ENCODE data around the gene SORCS2. TPM values are rescaled to one million over a fixed set of nuclear protein-coding genes. Genes with fewer than 3 reads are reported as not detected.

Gene SORCS2
- total RNA-seq, 2 donors from 2014 or later, result not detected

DNA sequence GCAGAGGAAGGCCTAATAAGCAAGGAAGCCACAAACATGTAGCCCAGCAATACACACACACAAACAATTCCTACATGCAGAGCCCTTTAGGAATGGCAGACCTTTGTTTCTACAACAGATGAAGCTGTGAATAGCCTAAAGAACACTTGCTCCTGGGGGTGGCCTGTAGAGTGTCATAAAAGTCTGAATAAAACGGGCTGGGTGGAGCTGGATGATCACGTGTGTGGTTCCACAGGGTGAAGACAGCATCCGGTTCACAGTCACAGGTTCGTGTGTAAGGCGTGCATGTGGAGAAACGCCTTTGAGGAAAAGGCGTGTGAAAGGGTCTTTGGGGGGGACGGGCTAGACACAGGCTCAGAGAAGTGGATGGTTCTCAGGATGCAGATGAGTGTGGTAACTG is 591.2 kb downstream of the SORCS2 start:
- DNase-seq (no peak), ATAC-seq (peak; percentile 48)
- Mint-ChIP-seq H3K36me3 (ENCODE audit: low read depth) (peaks cover 2% of the 10 kb centered on the region), H3K4me3 (peak overlapping the region; percentile 31), H3K27me3 (no peaks in the 10 kb centered on the region), H3K27ac (peak overlapping the region; percentile 79), H3K4me1 (peaks cover 44% of the 10 kb centered on the region)
- no peaks in the 10 kb centered on the region for H3K9me3 ChIP-seq (ENCODE audit: control insufficient read depth, low read length, poor library complexity, severe bottlenecking)

DNA sequence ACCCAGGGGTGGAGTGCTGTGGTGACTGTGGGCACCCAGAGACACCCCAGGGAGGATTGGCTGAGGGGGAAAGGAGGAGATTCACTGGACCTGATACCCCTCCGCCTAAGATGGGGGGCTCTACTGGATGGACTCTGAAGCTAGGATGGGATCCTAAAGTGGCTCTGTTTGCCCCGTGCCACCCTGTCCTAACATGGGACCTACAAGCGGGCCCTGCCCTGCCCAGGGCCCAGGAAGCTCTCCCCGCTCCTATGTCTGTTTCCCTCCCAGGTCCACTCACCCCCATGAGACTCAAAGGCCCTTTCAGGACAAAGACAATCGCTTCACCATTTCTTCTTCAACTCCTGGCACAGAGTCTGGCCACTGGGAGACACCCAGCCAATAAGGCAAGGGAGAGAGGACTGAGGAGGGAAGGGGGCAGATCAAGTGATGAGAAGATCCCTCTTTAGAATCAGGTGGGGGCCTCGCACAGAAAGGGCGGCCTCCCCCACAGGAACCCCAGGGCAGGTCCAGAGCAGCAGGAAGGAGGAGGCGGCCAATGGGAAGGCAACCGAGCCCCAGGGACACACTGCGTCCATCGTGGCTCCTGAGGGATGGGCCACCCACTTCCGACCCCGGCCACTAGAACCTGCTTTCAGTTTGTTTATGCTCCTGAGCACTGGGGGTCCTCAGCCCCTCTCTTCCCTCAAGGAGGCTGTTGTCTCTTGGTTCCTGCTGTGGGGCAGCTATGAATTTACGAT is 592.0 kb downstream of the SORCS2 start:
- H3K36me3 Mint-ChIP-seq (ENCODE audit: low read depth), result peaks cover 2% of the 10 kb centered on the region

DNA sequence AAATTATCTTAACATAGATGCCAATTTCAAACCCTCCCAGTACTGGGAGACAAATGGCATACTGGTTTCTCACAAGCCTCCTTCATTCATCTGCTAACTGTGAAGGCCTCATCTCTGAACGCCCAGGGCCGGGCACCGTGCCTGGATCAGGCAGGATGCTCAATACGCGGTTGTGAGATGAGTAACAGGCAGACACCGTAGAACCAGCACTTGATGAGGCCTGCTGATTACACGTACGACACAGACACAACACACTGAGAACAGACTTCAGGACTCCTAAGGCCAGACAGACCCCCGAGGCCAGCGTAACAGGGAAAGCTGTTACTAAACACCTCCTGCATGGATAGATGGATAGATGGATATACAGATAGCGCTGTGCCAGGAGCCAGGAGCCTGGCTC is 592.7 kb downstream of the SORCS2 start:
- H3K27ac Mint-ChIP-seq, result peak overlapping the region; percentile 85
- DNase-seq (peak in 1 of 3 donors; percentile 21), ATAC-seq (peak; percentile 65)
- no peak overlapping the region for H3K4me3 Mint-ChIP-seq
- peaks cover 2% of the 10 kb centered on the region for H3K36me3 Mint-ChIP-seq (ENCODE audit: low read depth)
- H3K27me3 Mint-ChIP-seq, result no peaks in the 10 kb centered on the region
- H3K9me3 ChIP-seq (ENCODE audit: control insufficient read depth, low read length, poor library complexity, severe bottlenecking), result no peaks in the 10 kb centered on the region
- H3K4me1 Mint-ChIP-seq, result peaks cover 36% of the 10 kb centered on the region

More for the DNA sequence above, 592.0 kb downstream of the SORCS2 start:
- no peaks in the 10 kb centered on the region for H3K9me3 ChIP-seq (ENCODE audit: control insufficient read depth, low read length, poor library complexity, severe bottlenecking)
- DNase-seq (no peak), ATAC-seq (no peak)
- Mint-ChIP-seq H3K27ac (peak overlapping the region; percentile 85), H3K4me1 (peaks cover 42% of the 10 kb centered on the region), H3K4me3 (no peak overlapping the region), H3K27me3 (no peaks in the 10 kb centered on the region)

DNA sequence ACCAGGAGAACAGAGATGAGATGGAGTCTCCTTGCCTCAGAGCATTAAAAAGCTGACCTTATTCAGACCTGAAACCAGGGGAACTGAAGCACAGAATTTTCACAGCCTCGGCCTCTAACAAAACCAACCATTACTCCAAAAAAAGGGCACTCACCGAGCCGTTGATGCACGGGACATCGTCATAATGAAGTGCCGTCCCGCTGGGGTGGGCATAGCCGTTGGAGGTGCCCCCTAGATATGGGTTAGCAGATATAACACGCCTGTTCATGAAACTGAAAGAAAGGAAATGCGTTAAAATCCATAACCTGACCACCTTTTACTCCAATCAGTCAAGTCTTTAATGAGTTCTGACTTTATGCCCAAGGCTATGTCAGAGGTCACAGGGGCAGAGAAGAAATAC is 593.7 kb downstream of the SORCS2 start:
- DNase-seq (no peak), ATAC-seq (no peak)
- Mint-ChIP-seq H3K27ac (peak overlapping the region; percentile 85), H3K27me3 (no peaks in the 10 kb centered on the region), H3K36me3 (ENCODE audit: low read depth) (no peaks in the 10 kb centered on the region), H3K4me1 (peaks cover 34% of the 10 kb centered on the region), H3K4me3 (no peak overlapping the region)
- H3K9me3 ChIP-seq (ENCODE audit: control insufficient read depth, low read length, poor library complexity, severe bottlenecking), result no peaks in the 10 kb centered on the region

DNA sequence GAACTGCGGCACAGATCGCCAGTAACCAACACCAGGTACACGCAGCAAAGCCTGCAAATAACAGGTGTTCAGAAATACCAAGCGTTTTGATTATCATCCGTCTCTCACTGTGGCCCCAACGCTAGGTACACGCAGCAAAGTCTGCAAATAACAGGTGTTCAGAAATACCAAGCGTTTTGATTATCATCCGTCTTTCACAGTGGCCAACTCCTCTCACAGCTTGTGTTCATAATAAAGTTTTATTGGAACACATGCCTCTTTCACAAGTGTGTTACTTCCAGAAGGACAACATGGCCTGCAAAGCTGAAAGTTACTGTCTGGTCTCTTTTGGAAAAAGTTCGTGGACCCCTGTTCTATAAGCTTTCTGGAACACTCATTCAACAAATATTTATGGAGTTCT is 594.2 kb downstream of the SORCS2 start:
- no peaks in the 10 kb centered on the region for H3K36me3 Mint-ChIP-seq (ENCODE audit: low read depth)
- ATAC-seq, result no peak
- no peaks in the 10 kb centered on the region for H3K9me3 ChIP-seq (ENCODE audit: control insufficient read depth, low read length, poor library complexity, severe bottlenecking)

DNA sequence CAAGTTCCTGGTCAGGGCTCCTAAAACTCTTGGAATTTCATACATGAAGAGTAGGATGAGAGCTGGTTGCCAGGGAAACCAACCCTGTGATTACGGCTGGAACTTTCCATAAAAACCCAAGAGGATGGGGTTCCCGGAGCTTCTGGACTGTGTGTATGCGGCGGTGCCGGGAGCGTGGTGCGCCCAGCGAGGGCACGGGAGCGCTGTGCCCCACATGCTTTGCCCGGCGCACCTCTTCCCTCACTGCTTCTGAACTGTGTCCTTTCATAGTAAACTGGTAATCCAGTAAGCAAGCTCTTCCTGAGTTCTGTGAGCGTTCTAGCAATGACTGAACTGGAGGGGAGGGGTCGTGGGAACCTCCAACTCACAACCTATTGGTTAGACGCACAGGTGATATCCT is 594.7 kb downstream of the SORCS2 start:
- no peaks in the 10 kb centered on the region for H3K9me3 ChIP-seq (ENCODE audit: control insufficient read depth, low read length, poor library complexity, severe bottlenecking)
- H3K27ac Mint-ChIP-seq, result peak overlapping the region; percentile 9
- H3K27me3 Mint-ChIP-seq, result no peaks in the 10 kb centered on the region
- no peak for DNase-seq
- H3K36me3 Mint-ChIP-seq (ENCODE audit: low read depth), result peaks cover under 1% of the 10 kb centered on the region
- peaks cover 25% of the 10 kb centered on the region for H3K4me1 Mint-ChIP-seq
- no peak for ATAC-seq
- no peak overlapping the region for H3K4me3 Mint-ChIP-seq

More for the DNA sequence above, 594.2 kb downstream of the SORCS2 start:
- Mint-ChIP-seq H3K27me3 (no peaks in the 10 kb centered on the region), H3K27ac (peak overlapping the region; percentile 85), H3K4me3 (no peak overlapping the region), H3K4me1 (peaks cover 29% of the 10 kb centered on the region)
- DNase-seq, result no peak

DNA sequence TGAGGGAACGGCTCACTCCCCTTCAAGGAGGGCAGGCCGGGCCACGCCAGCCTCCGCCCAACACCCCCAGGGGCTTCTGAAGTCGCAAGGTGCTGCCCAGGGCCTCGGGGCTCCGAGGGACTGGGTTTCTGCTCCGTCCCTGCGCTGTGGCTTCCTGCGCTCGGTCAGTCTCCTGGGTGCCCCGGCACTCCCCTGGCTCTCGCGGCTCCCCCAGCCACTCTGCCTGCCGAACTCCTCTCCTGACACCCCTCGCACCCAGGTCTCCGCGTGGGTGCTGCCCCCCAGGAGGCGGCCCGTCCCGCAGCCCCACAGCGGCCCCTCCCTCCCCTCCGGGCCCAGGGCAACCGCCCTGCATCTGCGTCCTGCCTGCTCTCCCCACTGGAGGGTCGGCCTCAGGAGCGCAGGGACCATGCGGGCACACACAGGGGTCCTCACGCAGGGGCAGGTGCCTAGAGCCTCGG is 595.4 kb downstream of the SORCS2 start:
- Mint-ChIP-seq H3K27ac (no peak overlapping the region), H3K36me3 (ENCODE audit: low read depth) (peaks cover 3% of the 10 kb centered on the region)

DNA sequence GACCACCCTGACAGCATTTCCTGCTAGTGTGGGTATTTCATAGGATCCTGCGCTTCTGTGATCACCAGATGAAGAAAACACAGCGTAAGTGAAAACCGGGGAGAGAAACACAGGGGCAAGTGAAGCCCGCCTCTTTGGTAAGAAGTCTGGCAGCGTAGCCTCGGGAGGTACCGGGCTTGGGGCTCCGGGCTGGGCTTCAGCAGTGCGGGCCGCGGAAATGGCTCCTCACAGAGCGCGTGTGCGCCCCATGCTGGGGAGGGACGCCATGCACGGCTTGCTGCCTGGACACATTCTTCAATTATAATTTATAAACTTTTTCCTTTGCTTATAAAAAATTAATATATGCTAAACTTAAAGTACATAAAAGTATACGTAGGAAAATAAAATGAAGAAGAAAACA is 595.9 kb downstream of the SORCS2 start:
- Mint-ChIP-seq H3K4me1 (peaks cover 19% of the 10 kb centered on the region), H3K4me3 (no peak overlapping the region), H3K27me3 (no peaks in the 10 kb centered on the region), H3K36me3 (ENCODE audit: low read depth) (peaks cover 3% of the 10 kb centered on the region), H3K27ac (no peak overlapping the region)
- no peaks in the 10 kb centered on the region for H3K9me3 ChIP-seq (ENCODE audit: control insufficient read depth, low read length, poor library complexity, severe bottlenecking)
- no peak for ATAC-seq
- DNase-seq, result no peak

More for the DNA sequence above, 595.4 kb downstream of the SORCS2 start:
- Mint-ChIP-seq H3K27me3 (no peaks in the 10 kb centered on the region), H3K4me3 (no peak overlapping the region), H3K4me1 (peaks cover 21% of the 10 kb centered on the region)
- ATAC-seq (no peak), DNase-seq (no peak)
- no peaks in the 10 kb centered on the region for H3K9me3 ChIP-seq (ENCODE audit: control insufficient read depth, low read length, poor library complexity, severe bottlenecking)

DNA sequence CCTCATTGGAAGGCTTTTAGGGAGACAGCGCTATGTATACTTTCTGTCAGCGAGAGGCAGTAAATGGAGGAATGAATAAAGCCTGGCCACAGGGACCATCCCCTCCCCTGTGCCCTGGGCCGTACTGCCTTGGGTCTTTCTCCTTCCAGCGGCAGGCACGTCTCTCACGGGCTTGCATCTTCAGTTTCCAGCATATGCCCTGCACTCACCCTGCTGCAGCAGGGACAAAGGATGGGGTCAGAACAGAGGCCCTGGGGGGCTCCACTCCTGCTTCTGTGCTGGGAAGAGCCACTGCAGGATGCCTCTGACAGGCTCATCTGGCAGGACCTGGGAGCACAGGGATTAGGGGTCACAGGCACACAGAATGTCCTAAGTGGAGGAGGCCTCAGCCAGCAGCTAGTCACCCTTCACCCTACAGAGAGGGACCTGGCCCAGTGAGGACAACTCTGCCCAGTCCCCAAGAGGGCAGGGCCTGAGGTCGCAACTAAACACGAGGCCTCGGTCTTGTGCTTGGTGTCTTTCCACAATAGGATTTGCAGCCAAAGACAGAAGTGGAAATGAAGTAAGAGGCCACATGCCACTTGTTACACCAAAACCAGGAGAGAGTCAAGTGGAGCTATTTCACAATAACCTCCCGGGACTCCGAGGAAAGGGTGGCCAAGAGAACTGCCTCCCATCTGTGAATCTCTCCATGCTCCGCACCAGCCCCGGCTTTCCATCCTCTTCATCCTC is 596.5 kb downstream of the SORCS2 start:
- Mint-ChIP-seq H3K4me1 (peaks cover 12% of the 10 kb centered on the region), H3K4me3 (no peak overlapping the region), H3K27ac (no peak overlapping the region), H3K27me3 (no peaks in the 10 kb centered on the region), H3K36me3 (ENCODE audit: low read depth) (peaks cover 3% of the 10 kb centered on the region)
- no peaks in the 10 kb centered on the region for H3K9me3 ChIP-seq (ENCODE audit: control insufficient read depth, low read length, poor library complexity, severe bottlenecking)
- DNase-seq (no peak), ATAC-seq (no peak)

DNA sequence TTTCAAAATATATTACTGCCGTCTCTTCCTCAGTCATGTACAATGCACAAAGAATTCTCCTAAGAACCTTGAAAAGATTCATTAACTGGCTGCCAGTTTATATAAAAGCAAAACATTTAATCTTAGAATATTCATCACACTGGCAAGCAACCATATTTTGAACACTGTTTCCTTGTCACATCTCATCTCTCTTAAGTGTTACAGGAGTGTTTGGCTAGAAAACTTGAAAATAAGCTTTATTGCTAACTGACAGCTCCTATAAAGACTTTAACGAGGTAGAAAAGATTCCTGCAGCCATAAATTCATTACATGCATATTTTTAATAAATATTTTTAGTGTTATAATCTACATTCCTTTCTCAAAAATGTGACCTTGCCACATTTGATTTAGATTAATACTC is 597.7 kb downstream of the SORCS2 start:
- no peak overlapping the region for H3K4me3 Mint-ChIP-seq
- DNase-seq, result no peak
- ATAC-seq, result no peak
- H3K27me3 Mint-ChIP-seq, result no peaks in the 10 kb centered on the region
- H3K27ac Mint-ChIP-seq, result no peak overlapping the region
- peaks cover 5% of the 10 kb centered on the region for H3K4me1 Mint-ChIP-seq
- peaks cover 3% of the 10 kb centered on the region for H3K36me3 Mint-ChIP-seq (ENCODE audit: low read depth)
- H3K9me3 ChIP-seq (ENCODE audit: control insufficient read depth, low read length, poor library complexity, severe bottlenecking), result no peaks in the 10 kb centered on the region

DNA sequence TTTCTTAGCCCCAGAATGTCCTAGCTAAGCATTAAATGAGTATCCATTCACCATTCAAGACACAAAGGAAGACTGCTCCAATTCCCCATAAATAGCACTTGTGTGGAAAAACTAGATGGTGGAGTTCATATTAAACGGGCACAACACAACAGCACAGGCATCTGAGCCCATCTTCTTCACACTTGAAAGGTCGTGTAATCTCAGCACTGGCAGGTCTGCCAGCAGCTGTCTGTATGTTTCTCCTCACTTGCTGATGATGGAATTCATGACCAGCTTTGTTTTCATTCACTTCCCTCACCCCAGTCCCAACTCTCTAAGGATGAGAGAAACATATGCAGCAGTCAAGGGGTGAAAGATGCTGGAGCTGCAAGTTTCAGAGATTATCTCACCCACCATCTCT is 598.7 kb downstream of the SORCS2 start:
- no peaks in the 10 kb centered on the region for H3K27me3 Mint-ChIP-seq
- H3K27ac Mint-ChIP-seq, result no peak overlapping the region
- H3K4me3 Mint-ChIP-seq, result no peak overlapping the region
- DNase-seq, result no peak
- no peak for ATAC-seq
- H3K9me3 ChIP-seq (ENCODE audit: control insufficient read depth, low read length, poor library complexity, severe bottlenecking), result no peaks in the 10 kb centered on the region
- H3K4me1 Mint-ChIP-seq, result peaks cover 2% of the 10 kb centered on the region
- peaks cover 3% of the 10 kb centered on the region for H3K36me3 Mint-ChIP-seq (ENCODE audit: low read depth)

All from T-helper 17 cell (primary cell).